GM20000 (cell line): ENCODE results near the gene SOAT2.

ENCODE experiments used
- DNase-seq: peaks from one replicate; pipeline ENCODE4 v3.0.0; 2012; ENCODE audit warnings: low spot score
- CTCF ChIP-seq: IDR thresholded peaks from 2 replicates; pipeline ENCODE4 v1.5.1; 2012; ENCODE audit warnings: mild to moderate bottlenecking, control low read depth; ENCODE audit errors: extremely low read depth, missing control alignments

Gene SOAT2

GRCh38 chr12:53067993-53068770, 35.1 kb upstream of the SOAT2 start:
- no peak for TF ChIP-seq CTCF
- no peak for DNase-seq

GRCh38 chr12:53068811-53069585, 34.3 kb upstream of the SOAT2 start:
- DNase-seq: no peak
- TF ChIP-seq CTCF: no peak

GRCh38 chr12:53069621-53070410, 33.5 kb upstream of the SOAT2 start:
- no peak for TF ChIP-seq CTCF
- no peak for DNase-seq

- no peak for DNase-seq
- no peak for TF ChIP-seq CTCF
These were observed 32.3 kb upstream of the SOAT2 start for GRCh38 chr12:53070877-53071492.

- no peak for TF ChIP-seq CTCF
- DNase-seq: no peak
These were observed 31.4 kb upstream of the SOAT2 start for GRCh38 chr12:53071591-53072551.

GRCh38 chr12:53073881-53074280, 29.4 kb upstream of the SOAT2 start:
- no peak for DNase-seq
- no peak for TF ChIP-seq CTCF
